NCI-H128 (cell line): ENCODE results near the gene AGPAT1.
A peak's percentile ranks its signal among the peaks of the same experiment; 100 is the strongest.

Experiments
- DNase-seq: peaks from one replicate; lab custom pipeline; 2025; ENCODE audit not compliant: unreplicated experiment; lab: John Stamatoyannopoulos, UW

Gene AGPAT1

DNA sequence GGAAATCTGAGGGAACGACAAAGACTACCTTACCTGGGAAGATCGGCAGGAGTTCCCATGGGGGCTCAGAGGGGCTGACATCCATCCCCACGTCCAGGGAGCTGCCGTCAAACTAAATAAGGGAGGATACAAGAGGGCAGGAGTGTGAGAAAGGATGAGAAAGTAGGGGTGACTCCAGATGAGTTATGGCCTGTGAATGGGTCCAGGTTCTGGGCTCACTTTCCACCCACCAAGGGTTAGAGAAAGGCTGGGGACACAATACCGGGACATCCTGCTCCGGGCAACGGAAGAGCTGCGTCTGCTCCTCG, 48.5 kb downstream of the AGPAT1 start:
- DNase-seq = no peak

DNA sequence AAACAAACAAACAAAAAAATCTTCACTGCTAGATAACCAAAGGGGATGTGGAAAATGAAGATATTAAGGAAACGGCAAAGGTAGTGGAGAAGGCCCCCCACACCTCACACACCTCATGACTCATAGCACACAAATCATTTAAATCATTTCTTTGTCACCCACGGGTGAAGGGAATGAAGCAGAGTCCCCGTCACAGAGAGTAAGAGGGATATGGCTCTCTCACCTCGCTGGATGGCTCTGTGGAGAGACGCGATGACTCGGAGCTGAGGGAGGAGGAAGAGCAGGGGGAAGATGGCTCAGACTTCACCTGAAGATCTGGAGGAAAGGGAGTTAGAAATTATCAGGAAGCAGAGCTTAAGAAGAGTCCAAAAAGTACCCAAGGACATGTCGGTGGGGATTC, 49.0 kb downstream of the AGPAT1 start:
- DNase-seq = no peak

DNA sequence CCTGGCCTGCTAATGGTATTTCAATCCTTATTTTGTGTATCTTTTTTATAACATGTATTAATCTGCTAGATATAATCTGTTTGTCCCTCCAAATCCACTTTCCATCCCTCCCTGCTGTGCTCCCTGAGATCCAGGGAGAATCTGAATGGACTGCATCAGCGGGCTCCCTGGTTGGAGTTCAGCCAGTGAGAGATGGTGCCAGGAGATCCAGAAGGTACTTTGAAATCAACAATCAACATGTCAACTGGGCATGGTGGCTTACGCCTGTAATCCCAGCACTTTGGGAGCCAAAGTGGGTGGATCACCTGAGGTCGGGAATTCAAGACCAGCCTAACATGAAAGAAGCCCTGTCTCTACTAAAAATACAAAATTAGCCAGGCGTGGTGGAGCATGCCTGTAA, 52.2 kb downstream of the AGPAT1 start:
- no peak for DNase-seq

DNA sequence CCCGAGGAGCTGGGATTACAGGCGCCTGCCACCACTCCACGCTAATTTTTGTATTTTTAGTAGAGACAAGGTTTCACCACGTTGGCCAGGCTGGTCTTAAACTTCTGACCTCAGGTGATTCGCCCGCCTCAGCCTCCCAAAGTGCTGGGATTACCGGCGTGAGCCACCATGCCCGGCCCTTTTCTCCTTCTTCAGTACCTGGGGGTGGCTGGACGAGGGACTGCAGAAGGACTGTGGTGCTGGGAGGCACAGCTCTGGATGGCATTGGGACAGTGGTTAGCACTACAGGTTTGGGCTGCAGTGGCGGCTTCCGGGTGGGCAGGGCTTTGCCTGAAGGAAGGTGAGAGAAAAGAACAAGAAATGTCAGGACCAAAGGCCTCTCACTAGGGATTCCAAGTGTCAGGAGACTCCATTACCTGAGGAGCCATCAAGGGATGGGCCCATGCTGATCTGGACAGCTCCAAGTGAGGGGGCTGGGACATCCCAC, 55.3 kb downstream of the AGPAT1 start:
- DNase-seq = no peak

DNA sequence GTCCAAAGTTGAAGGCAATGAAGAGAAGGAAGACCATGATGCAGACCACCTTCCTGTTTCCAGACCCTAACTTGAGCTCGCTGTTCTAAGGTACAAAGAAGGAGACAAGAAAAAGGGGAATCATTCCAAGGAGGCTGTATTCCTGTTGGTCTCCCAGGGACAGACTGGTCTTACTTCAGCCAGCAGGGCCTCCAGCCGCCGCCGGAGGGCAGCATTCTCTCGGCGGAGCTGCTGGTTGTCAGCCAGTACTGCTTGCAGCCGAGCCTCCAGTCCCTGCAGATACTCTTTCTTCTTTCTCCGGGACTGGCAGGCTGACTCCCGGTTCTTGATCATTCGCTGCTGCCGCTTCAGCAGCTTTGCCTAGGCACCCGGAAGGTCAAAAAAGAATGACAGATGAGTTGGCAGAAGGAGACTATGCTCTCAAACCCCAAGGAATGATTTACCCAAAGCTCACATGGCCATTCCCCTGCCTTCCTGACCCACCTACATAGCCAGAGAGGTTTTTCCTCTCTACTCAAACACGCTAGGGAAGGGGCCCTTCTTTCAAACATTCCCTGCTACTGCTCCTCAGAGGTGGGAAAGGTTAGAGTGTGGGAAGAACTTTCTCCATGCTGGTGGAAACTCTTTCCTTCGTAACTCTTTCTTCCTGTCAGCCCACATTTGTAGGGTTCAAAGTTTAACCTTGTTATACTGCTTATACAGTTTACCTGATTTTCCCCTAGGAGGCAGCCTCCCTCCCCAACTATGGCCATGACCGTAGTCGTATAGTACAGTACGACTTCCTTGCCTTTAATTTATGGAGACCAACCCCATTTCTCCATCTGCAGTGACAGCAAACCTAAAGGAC, 56.9 kb downstream of the AGPAT1 start:
- DNase-seq = peak; percentile 35
